SU-DHL-6 (cell line): ENCODE measurements around the gene JAK1.

Experiments used
- CTCF ChIP-seq: fragments of 200-600 bp; sonication (generic); IDR thresholded peaks from one replicate; pipeline ENCODE4 v1.5.1; 2017; ENCODE audit warnings: antibody characterized with exemption, mild to moderate bottlenecking, low read length, moderate library complexity; ENCODE audit not compliant: insufficient read depth, poor library complexity, severe bottlenecking
- EZH2phosphoT487 ChIP-seq: fragments of 200-600 bp; sonication (generic), shearing (Covaris generic); conservative IDR thresholded peaks from 2 replicates; pipeline ENCODE4 v1.6.1; 2018; ENCODE audit warnings: mild to moderate bottlenecking, antibody characterized with exemption, low read length, moderate library complexity, mixed read lengths

GRCh38 chr1:64948216-64948615 is 18.1 kb downstream of the JAK1 start:
- no peak for TF ChIP-seq EZH2phosphoT487
- no peak for TF ChIP-seq CTCF
